Measurements from ENCODE around the gene DBI. TPM values are rescaled to one million over a fixed set of nuclear protein-coding genes. Genes with fewer than 3 reads are reported as not detected.
"Not testable (repeated sequence)": the region's sequence is repeated elsewhere in the genome, so short reads cannot be mapped to it uniquely, and the experiment has no call there.

DBI gene
- total RNA-seq, 1 donor from 2014 or later, result 32.1 TPM

DNA sequence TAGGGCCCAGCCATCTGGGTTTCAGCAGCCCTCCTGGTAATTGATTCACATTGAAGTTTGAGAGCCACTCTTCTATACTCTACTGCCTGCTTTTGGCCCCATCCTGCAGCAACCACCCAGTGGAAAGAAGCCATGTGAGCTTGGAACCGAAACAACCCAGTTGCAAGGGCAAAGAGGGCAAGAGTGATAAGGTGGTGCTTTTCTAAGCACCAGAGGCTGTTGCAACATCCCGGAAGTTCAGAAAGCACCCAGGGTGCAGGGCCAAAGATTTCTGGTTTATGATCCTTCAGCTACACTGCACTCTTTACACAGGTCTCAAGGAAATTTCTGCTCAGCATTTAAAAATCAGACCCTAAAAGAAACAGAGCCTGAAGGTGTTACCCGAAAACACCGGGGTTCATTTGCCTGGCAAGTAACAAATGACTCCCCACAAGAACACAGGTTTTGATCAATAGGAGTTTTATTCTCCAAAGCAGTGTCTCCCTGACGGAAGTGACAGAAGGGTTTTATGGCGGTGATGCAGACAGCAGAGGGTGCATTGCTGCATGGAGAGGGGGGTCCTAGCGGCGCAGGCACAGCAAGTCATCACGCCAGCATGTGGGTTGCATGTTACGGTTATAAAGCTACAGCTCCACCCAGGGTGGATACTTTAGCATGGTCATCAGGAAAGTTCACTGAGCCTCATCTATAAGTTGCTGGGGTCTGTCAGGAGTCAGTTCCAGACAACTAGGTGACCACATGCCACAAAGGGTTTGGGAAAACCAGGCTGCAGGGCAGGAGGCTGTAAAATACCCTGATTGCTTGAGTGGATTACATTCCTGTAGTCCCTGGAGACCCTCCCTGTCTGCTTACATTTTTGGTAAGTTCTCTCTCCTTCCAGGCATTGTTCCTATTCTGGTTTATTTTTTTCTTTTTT, 36.1 kb downstream of the DBI start:
- no peak for DNase-seq

GRCh38 chr2:119403618-119404017, 36.8 kb downstream of the DBI start:
- not testable (repeated sequence) for DNase-seq

DNA sequence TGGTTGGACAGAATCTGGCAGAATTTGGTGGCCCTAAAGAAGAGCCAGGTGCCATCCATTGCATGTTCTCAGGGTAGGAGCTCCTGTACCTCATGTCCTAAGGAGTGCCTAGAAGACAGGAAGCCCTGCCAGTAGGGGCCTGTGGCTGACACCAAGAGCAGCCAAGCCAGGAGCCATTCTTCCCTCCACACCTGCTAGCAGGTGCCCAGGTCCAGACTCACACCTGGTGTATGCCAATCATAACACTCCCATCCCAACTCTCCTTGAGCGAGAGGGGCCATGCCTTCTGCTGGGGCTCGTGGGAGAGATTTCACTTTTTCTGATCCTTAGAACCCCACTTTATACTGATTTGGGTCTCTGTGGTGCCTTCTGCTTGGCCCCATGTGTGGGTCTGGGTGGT, 38.4 kb downstream of the DBI start:
- no peak for DNase-seq

DNA sequence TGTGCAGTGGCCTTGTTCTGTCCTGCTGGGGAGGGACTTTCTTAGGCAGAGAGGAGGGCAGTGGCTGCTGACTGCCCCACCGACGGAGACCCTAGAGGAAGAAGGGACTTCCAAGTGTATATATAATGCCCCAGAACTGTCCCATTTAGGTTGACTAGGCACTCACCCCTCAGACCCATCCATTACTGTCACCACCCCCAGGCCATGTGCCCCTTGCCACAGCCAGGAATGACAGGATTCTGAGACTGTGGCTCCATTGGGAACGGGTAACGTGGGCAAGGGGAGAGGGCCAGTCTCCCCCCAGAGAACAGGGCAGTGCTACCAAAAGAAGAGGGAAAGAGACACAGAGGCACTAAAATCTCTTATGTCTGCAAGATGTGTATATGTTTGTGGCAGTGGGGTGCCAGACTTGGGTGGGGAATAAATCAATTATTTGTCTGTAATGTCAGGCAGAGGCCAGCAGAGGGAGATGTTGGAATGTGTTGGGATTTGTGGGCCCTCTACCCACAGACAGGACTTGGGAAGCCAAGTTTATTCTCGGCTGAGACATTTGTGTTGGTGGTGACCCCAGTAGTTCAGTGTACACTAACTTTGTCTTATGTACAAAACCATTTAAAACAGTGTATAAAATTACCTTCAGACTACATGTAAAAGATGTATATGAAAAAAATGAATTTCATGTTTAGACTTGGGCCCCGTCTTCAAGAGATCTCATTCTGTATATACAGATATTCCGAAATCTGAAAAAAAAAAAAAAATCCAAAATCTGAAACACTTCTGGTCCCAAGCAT, 40.8 kb downstream of the DBI start:
- DNase-seq, result no peak

DNA sequence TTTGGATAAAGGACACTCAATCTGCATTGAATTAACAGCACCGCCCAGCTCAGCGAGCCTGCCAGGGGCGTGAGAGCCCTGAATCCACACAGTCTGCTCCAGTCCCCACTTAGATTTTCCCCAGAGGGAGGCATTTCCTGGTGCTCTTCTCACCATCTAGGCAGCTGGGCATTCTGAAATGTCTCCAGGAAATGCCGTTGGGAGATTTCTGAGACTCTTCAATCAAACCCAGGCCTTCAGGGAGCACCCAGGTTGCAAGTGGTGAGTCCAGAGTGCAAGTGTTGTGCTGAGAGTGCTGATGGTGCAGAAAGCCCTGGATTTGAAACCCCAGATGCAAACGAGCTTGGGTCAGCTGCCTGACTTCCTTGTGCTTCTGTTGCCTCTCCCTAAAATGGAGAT, 41.4 kb downstream of the DBI start:
- no peak for DNase-seq

DNA sequence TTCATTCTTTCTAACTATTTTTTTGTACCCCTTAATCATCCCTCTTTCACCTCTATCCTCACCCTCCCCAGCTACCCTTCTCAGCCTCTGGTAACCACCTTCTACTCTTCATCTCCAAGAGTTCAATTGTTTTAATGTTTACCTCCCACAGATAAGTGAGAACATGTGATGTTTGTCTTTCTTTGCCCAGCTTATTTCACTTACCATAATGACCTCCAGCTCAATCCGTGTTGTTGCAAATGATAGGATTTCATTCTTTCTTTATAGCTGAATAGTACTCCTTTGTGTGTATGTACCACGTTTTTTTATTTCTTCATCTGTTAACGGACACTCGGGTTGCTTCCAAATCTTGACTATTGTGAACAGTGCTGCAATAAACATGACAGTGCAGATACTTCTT, 42.7 kb downstream of the DBI start:
- DNase-seq, result no peak

DNA sequence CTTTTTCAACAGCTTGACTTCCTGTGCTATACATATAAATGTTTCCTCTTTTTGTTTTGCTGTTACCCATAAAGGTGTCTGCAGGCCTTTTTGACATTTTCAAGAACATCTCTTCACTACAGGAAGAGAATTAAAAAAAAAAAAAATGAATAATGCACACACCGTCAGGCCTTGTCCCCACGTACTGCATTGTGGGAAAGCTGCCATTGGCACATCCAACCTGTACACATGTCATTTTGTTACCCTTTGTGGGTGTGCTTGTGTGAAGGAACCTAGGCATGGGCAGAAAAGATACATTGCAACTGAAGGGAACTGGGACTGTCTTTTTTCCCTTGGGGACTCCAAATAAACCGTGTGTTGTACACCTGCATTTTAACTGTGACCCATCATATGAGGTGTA, 48.1 kb downstream of the DBI start:
- DNase-seq, result no peak

DNA sequence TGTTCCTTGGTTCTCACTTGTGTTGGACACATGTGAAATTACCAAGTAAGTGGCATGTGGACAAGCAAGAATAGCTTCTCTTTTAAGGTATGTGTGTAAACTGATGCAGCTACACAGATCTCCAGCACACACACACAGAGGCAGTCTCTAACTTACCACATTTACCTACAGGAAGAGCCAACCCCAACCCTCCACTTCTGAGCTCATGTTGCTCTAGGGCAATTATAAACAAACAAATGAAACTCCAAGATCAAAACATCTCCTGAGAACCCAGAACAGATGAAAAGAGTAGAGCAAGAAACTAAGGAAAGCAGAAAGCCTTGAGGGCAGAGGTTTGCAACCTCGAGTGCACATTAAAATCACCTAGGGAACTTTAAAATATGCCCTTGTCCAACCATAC, 48.9 kb downstream of the DBI start:
- DNase-seq, result no peak

GRCh38 chr2:119416299-119416923, 49.6 kb downstream of the DBI start:
- no peak for DNase-seq

GRCh38 chr2:119417908-119418307, 51.1 kb downstream of the DBI start:
- DNase-seq, result no peak

DNA sequence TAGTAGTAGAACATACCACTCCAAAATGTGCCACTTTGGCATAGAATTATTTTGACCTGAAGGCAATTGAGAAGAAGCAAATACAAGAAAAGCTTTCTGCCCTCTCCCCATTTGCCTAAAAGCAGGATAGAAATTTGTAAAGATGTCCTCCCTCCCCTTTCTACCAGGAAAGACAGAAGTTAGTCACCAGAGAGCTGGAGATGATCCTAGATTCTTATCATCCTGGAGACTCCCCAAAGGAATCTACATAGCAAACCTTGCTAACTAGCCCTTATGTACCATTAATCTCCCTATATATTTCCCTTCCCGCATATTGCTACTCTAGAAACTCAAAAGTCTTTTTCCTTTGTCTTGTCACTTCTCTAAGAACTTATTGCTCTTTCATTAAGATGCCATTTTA, 52.3 kb downstream of the DBI start:
- DNase-seq, result no peak

GRCh38 chr2:119419803-119420508, 53.2 kb downstream of the DBI start:
- DNase-seq, result no peak

DNA sequence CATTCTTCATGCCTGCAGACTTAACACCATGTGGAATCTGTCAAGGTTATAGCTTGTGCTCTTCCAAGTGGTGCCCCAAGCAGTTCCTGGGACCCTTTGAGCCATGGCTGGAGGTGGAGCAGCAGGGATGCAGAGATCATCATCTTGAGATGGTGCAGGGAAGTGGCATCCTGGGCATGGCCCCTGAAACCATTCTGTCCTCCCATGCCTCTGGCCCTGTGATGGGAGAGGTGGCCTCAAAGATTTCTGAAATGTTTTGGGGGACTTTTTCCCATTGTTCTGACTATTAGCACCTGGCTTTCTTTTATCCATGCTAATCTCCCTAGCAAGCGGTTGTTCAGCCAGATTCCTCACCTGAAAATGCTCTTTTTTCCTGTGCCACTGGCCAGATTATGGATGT, 54.5 kb downstream of the DBI start:
- no peak for DNase-seq

DNA sequence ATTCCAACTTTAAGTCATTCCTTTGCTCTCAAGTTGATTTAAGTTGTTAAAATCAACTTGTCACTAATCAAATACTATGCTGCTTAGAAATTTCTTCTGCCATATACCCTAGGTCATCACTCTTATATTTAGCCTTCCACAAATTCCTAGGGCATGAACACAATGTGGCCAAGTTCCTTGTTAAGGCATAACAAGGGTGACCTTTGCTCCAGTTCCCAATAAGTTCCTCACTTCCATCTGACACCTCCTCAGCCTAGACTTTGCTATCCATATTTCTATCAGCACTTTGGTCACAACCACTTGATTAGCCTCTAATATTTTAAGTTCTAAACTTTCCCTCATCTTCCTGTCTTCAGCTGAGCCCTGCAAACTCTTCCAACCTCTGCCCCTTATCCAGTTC, 55.0 kb downstream of the DBI start:
- no peak for DNase-seq

Other genes with a start within 250 kb of the DBI start
- gene C1QL2, start 208.2 kb upstream of the DBI start, total RNA-seq, result 1.6 TPM
- not detected for gene STEAP3, start 143.1 kb upstream of the DBI start, total RNA-seq
- gene C2orf76, start 143 bp upstream of the DBI start, total RNA-seq, result 9.8 TPM
- not detected for gene TMEM37, start 64.9 kb downstream of the DBI start, total RNA-seq
- 0.62 TPM for gene SCTR, start 157.5 kb downstream of the DBI start, total RNA-seq
- gene CFAP221, start 177.5 kb downstream of the DBI start, total RNA-seq, result 5.6 TPM

Measured in occipital lobe (tissue), 2 donors.